Neutrophil (primary cell): ENCODE data around the gene SUB1.

Experiments
- H3K27ac ChIP-seq: fragments of 200-600 bp; sonication (generic); 2 replicates; pipeline ENCODE4 v1.5.1; 2016; ENCODE audit warnings: mild to moderate bottlenecking, moderate library complexity
- H3K27me3 ChIP-seq: fragments of 200-600 bp; sonication (generic); 2 replicates; pipeline ENCODE4 v1.6.0; 2016; ENCODE audit warnings: mild to moderate bottlenecking
- H3K36me3 ChIP-seq: fragments of 200-600 bp; sonication (generic); 2 replicates; pipeline ENCODE4 v1.5.1; 2017
- H3K4me1 ChIP-seq, 2 experiments: fragments of 200-600 bp in 1 of 2; sonication (generic) in 1 of 2; 1 replicate in 1 of 2; 2 replicates in 1 of 2; pipeline versions ENCODE4 v1.5.1 to v1.6.1; 2013 to 2016; ENCODE audit warnings: low read depth in 1 of 2, low read length in 1 of 2, mild to moderate bottlenecking in 1 of 2, moderate library complexity in 1 of 2; ENCODE audit not compliant: control insufficient read depth in 1 of 2, insufficient read depth in 1 of 2
- H3K4me3 ChIP-seq, 2 experiments: fragments of 200-600 bp in 1 of 2; sonication (generic) in 1 of 2; 1 replicate in 1 of 2; 2 replicates in 1 of 2; pipeline ENCODE4 v1.5.1; 2013 to 2016; ENCODE audit warnings: low read depth in 1 of 2, low read length in 1 of 2, mild to moderate bottlenecking in 1 of 2, moderate library complexity in 1 of 2
- H3K9me3 ChIP-seq: fragments of 200-600 bp; sonication (generic); 2 replicates; pipeline ENCODE4 v1.5.1; 2016
- TF ChIP-seq, protein P1 (sequence below): fragments of 200-600 bp; sonication (generic); IDR thresholded peaks from 2 replicates; pipeline ENCODE4 v1.5.1; 2016; ENCODE audit warnings: antibody characterized with exemption

The SUB1 gene

DNA sequence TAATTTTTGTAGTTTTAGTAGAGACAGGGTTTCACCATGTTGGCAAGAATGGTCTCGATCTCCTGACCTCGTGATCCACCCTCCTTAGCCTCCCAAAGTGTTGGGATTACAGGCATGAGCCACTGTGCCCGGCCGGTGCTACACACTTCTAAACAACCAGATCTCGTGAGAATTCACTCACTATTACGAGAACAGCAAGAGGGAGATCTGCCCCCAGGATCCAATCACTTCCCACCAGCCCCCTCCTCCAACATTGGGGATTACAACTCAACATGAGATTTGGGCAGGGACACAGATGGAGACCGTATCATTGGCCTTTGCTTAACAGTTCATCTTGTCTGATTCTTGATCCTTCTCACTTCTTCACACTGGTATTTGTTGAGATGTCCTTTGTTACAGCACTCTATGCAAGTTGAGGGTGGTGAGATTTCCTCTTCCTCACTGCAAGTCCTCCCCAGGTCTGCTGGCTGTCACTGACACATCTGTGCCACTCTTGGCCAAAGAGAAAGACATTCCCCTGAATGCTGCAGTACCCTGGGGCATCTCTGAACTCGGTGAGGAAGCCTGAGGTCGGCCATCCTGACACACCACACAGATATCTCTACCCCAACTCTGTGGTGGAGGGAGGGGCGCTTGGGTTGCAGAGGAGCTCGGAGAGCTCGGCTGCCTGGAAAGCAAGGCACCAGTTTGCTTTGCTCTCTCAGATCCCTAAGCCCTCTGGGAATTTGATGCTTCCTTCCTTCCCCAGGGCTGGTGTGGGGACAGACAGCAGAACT lies 4.2 kb upstream of the SUB1 start:
- H3K9me3 ChIP-seq = no peaks in the 10 kb centered on the region
- TF ChIP-seq, protein P1, sequence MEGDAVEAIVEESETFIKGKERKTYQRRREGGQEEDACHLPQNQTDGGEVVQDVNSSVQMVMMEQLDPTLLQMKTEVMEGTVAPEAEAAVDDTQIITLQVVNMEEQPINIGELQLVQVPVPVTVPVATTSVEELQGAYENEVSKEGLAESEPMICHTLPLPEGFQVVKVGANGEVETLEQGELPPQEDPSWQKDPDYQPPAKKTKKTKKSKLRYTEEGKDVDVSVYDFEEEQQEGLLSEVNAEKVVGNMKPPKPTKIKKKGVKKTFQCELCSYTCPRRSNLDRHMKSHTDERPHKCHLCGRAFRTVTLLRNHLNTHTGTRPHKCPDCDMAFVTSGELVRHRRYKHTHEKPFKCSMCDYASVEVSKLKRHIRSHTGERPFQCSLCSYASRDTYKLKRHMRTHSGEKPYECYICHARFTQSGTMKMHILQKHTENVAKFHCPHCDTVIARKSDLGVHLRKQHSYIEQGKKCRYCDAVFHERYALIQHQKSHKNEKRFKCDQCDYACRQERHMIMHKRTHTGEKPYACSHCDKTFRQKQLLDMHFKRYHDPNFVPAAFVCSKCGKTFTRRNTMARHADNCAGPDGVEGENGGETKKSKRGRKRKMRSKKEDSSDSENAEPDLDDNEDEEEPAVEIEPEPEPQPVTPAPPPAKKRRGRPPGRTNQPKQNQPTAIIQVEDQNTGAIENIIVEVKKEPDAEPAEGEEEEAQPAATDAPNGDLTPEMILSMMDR = no peak
- H3K4me1 ChIP-seq = peaks cover 47 to 50% of the 10 kb centered on the region in 2 experiments
- H3K36me3 ChIP-seq = no peaks in the 10 kb centered on the region
- no peaks in the 10 kb centered on the region for H3K27me3 ChIP-seq
- no peak overlapping the region for H3K4me3 ChIP-seq
- peak overlapping the region; percentile 58 for H3K27ac ChIP-seq

DNA sequence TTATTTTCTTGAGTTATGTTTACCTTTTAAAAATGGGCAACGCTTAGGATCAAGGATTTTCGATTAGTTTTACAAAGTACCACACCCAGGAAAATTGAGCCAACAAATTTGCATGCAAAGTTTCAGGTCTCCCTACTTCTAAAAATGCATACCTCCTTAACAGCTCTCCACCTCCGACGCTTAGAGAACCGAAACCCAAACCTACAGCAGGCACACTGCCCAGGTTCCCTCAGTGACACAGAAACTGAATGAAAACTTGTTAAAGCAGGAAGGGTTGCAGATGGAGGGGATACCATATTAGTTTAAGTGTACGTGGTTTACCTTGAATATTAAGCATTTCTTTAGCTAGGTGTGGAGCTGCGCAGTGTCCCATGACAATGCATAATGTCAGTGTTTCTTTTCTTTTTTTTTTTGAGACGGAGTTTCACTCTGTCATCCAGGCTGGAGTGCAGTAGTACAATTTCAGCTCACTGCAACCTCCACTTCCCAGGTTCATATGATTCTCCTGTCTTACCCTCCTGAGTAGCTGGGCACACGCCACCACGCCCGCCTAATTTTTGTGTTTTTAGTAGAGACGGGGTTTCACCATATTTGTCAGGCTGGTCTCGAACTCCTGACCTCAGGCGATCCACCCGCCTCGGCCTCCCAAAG lies 1.6 kb upstream of the SUB1 start:
- peaks cover 8% of the 10 kb centered on the region for H3K36me3 ChIP-seq
- peak overlapping the region in 1 of 2 experiments; percentile 45 for H3K4me3 ChIP-seq
- peaks cover 62% of the 10 kb centered on the region in 2 experiments for H3K4me1 ChIP-seq
- TF ChIP-seq, protein P1 = no peak
- H3K9me3 ChIP-seq = no peaks in the 10 kb centered on the region
- no peaks in the 10 kb centered on the region for H3K27me3 ChIP-seq
- peak overlapping the region; percentile 84 for H3K27ac ChIP-seq

- Histone ChIP-seq H3K27me3 (no peaks in the 10 kb centered on the region), H3K27ac (no peak overlapping the region), H3K4me1 (peaks cover 62% of the 10 kb centered on the region in 2 experiments)
Observed at GRCh38 chr5:32584646-32585045, 711 bp upstream of the SUB1 start.

GRCh38 chr5:32585122-32585445 lies 273 bp upstream of the SUB1 start:
- Histone ChIP-seq H3K36me3 (peaks cover 21% of the 10 kb centered on the region), H3K27ac (peak overlapping the region; percentile 99), H3K27me3 (no peaks in the 10 kb centered on the region), H3K4me3 (peak overlapping the region; percentile 89 to 99), H3K9me3 (no peaks in the 10 kb centered on the region), H3K4me1 (peaks cover 62% of the 10 kb centered on the region in 2 experiments)
- TF ChIP-seq, protein P1 = no peak

More at GRCh38 chr5:32584646-32585045, 711 bp upstream of the SUB1 start:
- Histone ChIP-seq H3K9me3 (no peaks in the 10 kb centered on the region), H3K36me3 (peaks cover 17% of the 10 kb centered on the region), H3K4me3 (peak overlapping the region; percentile 89 to 99)
- TF ChIP-seq, protein P1 = no peak

DNA sequence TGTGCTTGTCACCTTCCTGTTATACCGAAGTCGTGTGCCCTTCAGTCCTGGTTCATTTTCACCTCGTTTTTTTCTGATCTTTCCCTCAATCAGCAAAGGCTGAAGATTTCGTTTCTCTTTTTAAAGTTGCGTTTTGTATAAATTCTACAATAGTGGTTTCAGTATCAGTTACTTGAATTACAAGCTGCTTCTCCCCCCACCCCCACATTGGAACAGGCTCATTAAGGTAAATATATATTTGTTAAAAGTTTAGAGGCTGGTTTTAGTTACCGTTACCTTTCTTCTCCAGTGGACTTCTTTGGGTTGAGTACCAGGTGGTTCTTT lies 881 bp downstream of the SUB1 start:
- H3K4me1 ChIP-seq = peaks cover 51 to 56% of the 10 kb centered on the region in 2 experiments
- peaks cover 26% of the 10 kb centered on the region for H3K36me3 ChIP-seq
- no peaks in the 10 kb centered on the region for H3K9me3 ChIP-seq
- peak overlapping the region; percentile 99 for H3K27ac ChIP-seq
- H3K27me3 ChIP-seq = no peaks in the 10 kb centered on the region
- TF ChIP-seq, protein P1 = no peak
- H3K4me3 ChIP-seq = peak overlapping the region; percentile 89 to 99
